Astrocyte (in vitro differentiated cells and primary cell): Measurements from ENCODE around the gene TBC1D2B.

ENCODE experiments used
- CTCF ChIP-seq: IDR thresholded peaks from 2 replicates; pipeline ENCODE4 v1.5.1; 2011; ENCODE audit warnings: low read depth, mild to moderate bottlenecking, inconsistent platforms, low read length, moderate library complexity; ENCODE audit not compliant: insufficient read depth
- EZH2 ChIP-seq: IDR thresholded peaks from 2 replicates; pipeline ENCODE4 v1.6.1; 2012; ENCODE audit warnings: mild to moderate bottlenecking, low read length, inconsistent platforms; ENCODE audit not compliant: insufficient read depth

GRCh38 chr15:78103406-78104118, 26.1 kb upstream of the TBC1D2B start:
- TF ChIP-seq CTCF = no peak
- no peak for TF ChIP-seq EZH2
